Activated CD4-positive, alpha-beta T cell treated with anti-CD3 and anti-CD28 coated beads for 24 hours (primary cell): ENCODE results near the gene GBX1.

Source experiments
- DNase-seq, 2 donors: peaks; one replicate each; pipeline ENCODE4 v3.0.0-alpha.2; 2020; ENCODE audit warnings: low read depth in 2 of 2

The GBX1 gene

DNA sequence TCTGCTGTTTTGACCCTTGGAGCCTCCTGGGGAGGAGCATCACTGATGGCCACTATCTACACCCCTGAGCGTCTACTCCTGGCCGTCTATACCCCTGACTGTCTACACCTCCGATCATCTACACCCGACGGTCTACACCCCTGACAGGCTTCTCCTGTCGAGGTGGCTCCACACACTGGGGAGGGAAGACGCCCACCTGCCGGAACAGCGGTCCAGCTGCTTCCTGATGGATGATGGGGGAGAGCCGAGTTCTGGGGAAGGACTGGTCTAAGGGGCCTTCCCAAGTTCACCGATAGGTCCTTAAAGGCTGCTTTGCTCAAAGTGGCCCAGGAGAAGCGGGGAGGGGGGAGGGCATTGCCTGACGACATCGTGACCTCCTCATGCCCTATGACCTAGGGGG is 39.4 kb downstream of the GBX1 start:
- DNase-seq = no peak

DNA sequence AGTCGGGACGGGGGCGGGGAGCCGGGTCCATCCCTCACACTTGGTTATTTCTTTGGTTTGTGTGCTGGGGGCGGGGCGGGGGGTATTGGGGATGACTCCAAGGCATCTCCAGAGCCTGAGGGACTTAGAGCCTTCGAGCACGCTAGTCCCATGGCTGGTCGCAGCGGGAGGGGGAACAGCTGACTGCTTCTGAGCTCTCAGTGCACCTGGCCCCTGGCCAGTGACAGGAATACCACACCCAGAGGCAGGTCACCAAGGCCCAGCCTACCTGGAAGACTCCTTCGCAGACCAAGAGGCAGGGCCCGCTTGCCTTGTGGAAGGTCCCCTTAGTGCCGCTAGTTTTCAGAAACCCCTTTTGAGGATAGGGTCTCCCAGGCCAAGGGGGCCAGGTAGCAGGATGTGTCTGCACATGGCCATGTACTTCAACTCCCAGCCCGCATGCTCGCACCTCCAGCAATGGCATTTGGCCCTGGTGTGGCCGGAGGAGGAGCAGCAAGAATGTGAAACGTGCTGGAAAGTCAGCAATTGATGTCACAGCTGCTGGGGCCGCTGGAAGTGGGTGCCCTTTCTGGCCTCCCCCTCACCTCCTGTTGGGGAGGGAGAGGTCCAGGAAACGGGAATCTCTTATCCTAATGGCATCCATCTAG is 40.9 kb downstream of the GBX1 start:
- DNase-seq = no peak

DNA sequence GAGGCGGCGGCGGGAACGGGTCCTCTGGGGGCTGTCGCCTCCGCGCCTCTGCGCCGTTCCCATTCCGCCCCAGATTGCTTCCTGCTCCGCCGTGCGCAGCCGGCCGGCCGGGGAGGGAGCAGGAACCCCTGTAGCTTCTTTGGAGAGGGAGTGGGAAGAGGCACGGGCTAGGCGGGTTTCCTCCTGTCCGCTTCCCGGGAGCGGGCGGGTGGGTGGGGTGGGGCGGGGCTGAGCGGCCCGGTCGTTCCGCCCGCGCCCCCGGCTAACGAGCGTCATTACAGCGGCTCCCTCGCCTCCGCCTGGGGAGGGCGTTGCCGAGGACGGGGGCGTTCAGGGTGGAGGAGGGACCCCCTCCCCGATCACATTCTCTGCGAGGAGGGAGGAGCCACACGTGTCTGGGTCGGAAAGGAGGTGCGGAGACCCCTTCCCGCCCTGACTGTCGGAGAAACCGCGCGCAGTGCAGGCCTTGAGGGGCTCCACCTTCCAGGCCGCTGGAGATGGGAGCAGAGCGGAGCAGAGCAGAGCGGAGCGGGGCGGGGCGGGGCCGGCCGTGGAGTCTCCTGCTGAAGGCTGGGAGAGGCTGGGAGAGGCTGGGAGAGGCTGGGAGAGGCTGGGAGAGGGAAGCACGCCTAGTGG is 41.5 kb downstream of the GBX1 start:
- DNase-seq = no peak

DNA sequence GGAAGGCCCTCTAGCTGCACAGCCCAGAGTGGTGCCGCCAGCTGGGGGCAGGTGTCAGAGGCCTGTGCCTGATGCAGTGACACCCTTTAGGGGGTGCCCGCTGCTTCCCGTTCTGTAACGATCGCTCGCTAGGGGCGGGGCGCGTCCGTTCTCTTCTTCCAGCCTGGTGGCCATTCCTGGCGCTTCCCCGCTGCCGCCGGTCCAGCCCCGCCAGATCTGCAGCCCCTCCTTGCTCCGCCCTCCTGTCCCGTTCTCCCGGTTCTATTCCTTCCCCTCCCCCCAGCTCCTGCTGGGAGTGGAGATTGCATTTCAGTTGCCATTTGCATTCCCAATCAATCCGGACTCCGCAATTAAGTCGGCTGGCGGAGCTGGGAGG is 42.0 kb downstream of the GBX1 start:
- no peak for DNase-seq

DNA sequence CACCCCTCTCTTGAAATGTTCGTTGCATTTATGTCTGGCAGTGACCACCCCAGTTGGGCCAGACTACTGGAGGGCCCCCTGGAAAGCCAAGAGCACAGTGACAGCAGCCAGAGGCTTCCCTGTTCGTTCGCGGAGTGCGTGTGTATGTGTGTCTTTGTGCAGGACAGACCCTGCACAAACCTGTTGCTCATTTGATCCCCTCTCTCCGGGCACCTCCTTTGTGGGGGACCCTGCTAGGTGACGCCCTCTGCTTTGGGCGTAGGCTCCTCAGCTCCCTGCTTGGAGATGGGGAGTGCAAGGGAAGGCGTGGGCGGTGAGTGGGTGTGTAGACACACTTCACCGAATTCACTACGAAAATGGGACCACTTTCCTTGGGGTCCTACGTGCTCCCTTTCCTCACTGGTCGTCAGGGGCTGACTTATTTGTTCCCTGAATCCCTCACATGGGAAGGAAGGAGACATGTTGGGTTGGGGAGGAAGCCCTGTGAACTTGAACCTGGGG is 42.5 kb downstream of the GBX1 start:
- no peak for DNase-seq

DNA sequence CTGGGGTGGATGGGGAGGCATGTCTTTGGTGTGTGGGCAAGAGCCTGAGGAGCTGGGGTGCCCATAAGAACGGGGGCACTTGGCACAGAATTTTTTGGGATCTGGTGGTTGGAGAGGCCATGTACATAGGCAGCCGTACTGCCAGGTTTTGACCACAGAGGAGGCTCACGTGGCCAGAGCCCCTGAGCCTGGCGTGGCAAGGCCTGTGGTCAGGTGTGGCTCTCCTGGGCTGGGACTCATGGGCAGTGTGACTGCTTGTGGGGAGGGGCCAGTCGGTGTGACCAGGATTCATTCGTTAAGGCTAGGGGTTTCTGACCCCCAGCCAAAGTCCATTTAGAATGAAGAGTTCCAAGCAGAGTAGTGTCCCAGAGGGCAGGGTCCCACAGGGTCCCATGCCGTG is 43.0 kb downstream of the GBX1 start:
- DNase-seq = no peak

DNA sequence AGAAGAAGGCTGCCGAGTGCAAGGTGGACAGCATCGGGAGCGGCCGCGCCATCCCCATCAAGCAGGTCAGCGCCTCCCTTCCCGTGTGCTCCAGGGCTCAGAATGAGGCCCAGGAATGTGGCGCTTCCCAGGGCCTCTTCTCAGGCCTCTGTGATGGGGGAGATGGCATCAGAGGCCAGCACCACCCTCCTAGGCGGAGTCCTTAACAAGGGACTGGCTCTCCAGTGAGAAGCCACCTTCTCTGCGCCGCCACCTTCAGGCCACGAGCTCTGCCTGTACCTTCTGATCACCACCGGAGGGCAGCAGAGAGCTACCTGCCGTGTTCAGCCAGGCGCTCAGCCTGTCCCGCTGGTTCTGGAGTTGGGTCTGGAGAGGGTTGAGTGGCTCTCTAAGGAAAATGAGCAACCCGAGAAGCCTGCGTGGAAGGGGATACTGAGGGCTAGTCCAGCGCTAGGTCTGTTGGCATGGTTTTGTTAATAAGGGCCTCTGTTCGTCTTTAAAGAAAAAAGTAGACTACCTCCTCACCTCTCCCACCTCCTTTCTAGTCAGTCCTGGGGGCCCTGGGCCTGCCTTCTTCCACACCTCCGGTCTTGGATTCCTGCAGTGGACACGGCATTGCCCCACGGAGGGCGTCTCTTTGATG is 43.6 kb downstream of the GBX1 start:
- DNase-seq = peak; percentile 81 to 83

DNA sequence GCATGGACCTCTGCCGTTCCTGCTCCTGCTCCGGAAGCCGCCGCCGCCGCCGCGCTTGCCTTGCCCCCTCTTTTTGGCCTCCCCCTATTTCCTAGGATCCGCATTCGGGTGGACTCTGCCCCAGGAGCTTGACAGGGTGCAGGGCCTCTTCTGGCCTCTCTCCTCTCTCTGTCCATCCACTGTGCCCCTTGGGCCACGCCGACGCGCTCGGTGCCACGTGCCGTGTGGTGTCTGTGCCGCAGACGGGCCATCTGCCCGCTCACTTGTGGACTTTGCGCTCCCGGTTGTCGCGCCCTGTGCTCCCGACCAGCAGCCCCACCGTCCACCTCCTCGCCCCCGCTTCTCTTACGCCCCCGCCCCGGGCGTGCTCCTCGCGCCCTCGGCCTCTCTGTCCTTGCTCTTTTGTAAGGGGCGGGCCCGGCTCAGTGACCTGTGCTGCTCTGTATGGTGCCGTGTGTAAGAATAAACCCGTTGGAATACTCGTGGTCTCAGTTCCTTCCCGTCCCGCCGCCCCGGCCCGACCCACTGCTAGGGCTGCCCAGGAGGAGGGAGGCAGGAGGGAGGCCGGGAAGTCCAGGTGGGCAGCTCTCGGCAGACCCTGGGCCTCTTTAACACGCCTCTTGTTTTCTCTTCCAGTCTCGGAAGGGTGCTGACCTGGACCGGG is 44.2 kb downstream of the GBX1 start:
- no peak for DNase-seq

DNA sequence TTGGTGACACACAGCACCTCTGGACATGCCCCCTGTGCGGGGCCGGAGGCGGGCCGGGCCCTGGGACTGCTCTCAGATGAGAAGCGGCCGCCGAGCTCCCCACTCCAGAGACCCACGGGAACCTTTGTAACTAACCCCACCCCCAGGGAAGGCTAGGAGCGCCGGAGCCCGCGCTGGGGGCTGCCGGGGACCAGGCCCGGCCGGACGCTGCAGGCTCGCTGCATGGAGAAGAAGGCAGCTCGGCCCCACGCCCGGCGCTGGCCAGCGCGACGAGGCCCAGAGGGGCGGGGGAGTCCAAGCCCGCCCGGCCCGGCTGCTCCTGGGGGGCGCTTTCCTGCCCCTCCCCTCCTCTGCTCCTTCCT is 44.7 kb downstream of the GBX1 start:
- no peak for DNase-seq

DNA sequence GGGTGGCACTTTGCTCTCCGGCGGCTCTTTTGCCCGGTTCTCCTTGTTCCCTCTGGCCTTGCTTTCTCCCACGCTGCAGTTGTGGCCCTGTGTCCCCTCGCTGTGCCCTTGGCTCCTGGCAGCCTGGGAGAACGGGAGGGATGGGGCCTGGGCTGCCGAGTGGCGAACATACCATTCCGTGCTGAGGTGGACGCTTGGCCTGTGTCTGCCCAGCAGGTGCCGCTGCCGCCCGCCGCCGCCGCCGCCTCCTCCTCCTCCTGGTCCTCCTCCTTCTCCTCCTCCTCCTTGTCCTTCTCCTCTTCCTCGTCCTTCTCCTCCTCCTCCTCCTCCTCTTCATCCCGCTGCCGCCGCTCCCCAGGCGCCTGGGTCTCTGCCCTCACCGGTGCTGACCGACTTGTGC is 45.2 kb downstream of the GBX1 start:
- no peak for DNase-seq

DNA sequence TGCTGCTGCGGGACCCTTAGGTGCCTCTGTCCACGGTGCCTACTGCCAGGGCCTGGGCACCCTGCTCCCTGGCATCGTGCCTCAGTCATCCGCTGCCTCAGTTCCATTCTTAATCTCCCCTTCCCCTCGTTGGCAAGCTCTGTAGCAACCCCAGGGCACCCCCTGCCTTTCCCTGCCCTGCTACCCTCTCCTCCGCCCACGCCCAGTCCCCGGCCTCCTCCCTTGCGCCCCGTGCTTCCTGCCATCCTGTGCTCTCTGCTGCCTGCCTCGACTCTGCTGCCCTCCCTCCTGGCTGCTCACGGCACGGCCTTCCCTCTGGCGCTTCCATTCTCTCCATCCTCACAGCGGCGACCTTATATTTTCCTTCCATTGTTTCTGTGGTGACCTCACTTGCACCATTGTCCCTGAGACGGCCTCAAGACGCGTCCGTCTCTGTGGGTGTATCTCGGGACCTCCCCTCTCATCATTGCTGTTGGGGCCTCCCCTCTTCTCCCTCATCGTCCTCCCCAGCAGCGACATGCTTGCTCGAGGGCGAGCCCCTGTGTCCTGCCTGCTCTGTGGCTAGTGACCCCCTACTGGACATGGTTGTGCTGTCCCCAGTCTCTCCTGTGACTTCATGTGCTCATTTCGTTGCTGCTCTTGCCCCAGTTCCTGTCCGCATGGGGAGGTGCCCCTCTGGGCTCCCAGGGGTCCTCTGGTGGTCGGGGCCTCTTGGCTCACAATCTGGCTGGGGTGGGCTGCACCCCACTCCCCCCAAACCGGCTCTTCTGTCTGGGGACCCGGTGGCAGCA is 45.9 kb downstream of the GBX1 start:
- no peak for DNase-seq

DNA sequence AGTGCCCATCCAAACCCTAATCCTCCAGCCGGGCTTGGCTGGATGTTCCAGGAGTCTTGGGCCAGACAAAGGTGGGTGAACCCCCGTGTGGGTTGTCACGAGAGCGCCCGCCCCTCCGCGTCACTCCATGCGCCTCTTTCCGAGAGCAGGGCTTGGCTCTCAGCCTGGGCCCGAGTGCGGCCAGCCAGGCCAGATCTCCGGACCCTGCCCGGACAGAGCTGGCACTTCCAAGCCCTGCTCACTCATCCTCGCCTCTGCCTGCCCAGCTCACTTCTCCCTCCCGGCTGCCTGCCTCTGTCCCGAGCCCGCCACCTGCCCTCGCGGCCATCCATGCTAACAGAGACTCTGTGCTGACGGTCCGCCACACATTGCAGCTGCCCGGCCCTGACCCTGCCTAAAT is 46.6 kb downstream of the GBX1 start:
- DNase-seq = no peak

DNA sequence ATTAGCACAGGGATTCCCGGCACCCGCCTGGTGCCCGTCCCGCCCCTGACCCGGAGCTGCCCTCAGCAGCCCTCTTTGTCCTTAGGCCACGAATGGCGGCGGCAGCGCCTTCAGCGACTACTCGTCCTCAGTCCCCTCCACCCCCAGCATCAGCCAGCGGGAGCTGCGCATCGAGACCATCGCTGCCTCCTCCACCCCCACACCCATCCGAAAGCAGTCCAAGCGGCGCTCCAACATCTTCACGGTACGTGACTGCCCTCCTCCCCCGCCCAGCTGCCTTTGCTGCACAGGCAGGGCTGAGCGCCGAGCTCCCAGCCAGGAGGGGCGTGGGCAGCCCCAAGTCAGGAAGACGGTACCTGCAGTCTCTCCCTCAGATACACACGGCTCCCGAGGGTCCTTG is 47.6 kb downstream of the GBX1 start:
- no peak for DNase-seq

DNA sequence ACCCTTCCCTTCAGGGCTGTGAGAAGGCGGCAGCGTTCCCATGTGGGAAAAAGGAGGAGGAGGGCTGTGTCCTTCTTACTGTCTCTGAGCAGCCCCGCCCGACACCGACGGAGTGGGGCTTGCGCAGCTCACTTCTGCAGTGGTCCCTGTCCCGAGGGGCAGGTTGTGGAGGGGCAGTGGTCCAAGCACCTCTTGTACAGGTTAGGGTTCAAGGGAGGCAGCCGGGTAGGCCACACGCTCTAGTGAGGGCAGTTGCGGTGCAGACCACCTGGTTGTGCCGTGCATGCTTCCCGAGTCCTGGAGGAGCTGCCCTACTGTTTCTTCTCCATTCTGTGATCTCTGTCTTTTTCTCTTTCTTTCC is 48.5 kb downstream of the GBX1 start:
- no peak for DNase-seq

DNA sequence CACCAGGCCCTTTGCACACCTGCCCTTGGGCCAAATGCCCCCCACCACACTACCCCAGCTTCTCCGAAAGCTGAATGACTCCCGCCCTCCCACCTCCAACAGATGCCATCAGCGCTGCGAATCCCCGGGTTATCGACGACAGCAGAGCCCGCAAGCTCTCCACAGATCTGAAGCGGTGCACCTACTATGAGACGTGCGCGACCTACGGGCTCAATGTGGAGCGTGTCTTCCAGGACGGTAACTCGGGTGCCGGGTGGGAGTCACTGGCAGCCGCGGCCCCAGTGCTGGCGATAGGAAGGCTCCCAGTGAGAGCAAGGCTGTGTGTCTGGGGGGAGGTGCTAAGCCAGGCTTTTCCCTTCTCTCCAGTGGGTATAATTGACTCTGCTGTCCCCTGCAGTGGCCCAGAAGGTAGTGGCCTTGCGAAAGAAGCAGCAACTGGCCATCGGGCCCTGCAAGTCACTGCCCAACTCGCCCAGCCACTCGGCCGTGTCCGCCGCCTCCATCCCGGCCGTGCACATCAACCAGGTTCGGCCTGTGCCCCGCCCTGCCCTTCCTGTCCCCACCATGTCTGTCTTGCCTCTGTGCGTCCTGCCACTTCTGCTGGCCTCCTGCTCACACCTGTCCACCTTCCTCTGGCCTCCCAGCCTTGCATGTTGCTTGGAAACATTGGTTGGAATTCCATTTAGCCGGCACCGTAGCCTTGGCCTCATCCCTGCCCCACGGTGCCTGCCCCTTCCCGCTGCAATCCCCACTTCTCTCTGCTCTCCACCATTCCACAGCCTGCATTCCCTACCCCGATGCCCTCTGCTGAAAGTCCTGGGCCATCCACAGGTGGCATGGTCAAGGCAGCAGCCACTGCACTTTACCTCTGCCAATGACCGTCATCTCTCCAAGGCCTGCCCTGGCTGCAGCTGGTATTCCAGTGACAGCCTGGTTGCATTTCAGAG is 49.1 kb downstream of the GBX1 start:
- no peak for DNase-seq

DNA sequence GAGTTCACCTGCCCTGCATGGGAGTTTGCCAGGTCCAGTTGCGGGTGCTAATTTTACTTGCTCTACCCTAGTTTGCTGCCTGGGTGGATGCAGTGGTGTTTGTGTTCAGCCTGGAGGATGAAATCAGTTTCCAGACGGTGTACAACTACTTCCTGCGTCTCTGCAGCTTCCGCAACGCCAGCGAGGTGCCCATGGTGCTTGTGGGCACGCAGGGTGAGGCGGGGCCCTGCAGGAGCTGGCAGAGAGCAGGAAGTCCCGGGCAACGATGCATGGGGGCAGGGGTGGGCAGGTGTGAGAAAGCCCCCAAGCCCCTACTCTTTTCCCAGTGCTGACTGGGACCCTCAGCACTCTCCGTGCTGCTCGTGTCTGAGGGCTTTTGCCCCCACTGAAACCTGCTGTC is 49.9 kb downstream of the GBX1 start:
- no peak for DNase-seq

DNA sequence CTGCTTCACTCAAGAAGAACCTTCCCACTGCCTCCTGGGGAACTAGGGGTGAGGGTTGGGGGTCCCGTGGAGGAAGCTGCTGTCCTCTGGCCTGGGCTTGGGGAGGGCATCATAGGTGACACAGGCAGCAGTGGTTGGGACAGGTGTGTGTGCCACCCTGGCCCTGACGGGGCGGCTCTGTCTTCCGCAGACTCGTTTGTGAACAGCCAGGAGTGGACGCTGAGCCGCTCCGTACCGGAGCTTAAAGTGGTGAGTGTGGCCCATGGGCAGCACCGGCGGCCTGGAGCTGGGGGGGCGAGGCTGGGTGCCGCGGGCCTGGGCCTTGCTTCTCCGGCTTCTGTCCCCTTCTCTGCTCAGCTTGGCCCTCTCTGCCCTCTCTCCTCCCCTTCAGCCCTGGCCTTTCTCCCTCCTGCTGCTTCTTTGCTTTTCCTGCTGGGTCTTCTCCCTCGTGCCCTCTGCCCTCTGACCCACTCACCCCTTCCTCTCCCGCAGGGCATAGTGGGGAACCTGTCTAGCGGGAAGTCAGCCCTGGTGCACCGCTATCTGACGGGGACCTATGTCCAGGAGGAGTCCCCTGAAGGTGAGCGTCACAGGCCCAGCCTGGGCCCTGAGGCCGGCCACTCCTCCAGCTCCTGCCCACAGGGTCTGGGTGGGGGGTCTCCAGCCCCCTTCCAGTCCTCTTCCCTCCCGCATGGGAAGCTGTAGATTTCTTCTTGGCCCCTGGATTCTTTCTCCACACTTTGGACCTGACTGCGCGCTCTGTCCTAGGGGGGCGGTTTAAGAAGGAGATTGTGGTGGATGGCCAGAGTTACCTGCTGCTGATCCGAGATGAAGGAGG is 50.7 kb downstream of the GBX1 start:
- no peak for DNase-seq

DNA sequence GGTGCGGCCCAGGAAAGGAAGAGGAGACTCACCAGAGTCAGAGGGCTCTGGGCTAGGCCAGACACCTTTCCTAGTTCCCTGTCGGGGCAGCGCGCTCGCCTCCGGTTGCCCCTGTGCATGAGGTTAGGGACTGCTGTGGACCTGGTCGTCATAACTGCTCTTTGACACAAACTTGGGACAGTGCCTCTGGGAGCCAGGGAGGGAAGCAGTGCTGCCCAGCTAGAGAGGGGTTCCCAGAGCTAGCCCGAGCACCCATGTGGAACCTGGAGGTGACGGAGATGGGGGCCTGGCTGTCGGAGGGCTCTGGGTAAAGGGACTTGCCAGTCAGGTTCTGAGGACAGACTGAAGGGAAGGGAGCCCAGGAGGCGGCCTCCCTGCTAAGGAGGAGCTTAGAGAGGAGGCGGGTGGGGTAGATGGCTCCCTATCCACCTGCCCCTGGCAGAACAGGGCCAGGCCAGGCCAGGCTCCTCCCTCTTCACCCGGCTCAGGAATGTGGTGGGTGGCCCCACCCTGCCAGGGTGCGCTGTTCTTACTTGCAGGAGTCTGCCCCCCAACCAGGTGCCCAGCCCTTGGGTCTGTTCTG is 51.6 kb downstream of the GBX1 start:
- DNase-seq = no peak

DNA sequence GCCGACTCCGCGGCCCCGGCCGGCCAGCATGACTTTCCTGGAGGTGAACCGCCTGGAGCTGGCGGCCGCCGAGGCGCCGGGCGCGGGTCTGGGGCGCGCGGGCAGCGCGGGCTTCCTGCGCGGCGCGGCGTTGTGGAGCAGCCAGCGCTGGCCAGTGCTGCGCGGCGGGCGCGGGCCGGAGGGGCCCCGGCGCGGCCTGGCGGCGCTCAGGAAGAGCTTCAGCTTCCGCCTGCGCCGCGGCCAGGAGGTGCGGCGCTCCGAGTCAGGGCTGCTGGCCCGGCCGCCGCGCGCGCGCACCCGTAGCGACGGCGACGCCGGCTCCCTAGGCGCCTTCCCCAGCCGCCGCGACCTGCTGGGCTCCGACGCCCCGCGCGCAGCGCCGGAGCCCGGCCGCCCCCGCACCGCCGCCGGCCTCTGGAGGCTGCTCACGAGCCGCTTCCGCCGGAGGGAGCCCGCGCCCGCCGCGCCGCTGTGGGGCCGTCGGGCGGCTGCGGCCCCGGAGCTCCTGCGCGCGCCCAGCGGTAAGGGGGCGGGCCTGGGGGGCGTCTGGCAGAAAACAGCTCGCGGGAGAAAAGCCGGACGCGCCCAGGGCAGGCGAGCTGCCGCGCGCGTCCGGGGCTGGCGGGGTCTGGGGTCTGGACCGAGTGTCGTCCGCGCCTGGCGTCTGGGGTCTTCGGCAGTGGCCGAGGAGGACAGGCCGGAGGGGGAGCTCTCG is 52.2 kb downstream of the GBX1 start:
- peak in 1 of 2 donors; percentile 15 for DNase-seq
